OCI-LY7 (cell line): ENCODE measurements around the gene NFATC1.

ENCODE experiments used
- EZH2phosphoT487 ChIP-seq: fragments of 200-600 bp; sonication (generic); IDR thresholded peaks from 2 replicates; pipeline ENCODE4 v1.6.1; 2018; ENCODE audit warnings: low read depth, borderline replicate concordance, mild to moderate bottlenecking, mixed run types, antibody characterized with exemption, low read length, moderate library complexity, mixed read lengths
- TF ChIP-seq, protein P1 (sequence below): fragments of 200-600 bp; sonication (generic); conservative IDR thresholded peaks from 2 replicates; pipeline ENCODE4 v1.5.1; 2014; ENCODE audit warnings: mild to moderate bottlenecking, antibody characterized with exemption, low read length, moderate library complexity, mixed read lengths

DNA sequence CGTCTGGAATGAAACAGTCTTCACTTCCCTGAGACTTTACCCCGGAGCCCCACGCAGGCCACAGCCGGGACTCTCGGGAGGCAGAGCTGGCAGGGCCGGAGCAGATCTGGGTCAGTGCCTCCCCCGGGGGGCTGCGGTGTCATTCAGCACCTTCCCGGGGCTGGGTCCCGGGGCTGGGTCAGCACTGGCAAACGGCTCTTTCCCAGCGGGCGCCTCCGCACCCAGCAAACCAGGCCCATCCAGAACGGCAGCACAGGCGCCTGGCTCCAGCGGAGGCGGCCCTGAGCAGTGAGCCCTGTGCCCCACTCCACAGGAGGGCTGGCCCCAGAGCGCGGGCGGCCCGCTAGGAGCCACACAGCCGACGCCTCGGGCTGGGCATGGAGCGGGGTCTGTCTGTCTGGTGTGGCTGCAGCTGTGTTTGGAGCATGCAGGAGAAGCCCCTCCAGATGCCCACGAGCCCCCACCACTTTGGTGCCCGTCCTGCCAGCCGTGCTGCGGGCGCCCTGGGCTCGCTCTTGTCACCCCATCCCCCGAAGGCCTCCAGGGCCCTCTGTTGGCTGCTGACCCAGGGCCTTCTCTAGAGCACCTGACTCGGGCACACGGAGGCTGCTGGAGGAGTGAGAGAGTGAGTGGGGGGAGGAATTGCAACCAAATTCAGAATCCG, 151.8 kb downstream of the NFATC1 start:
- TF ChIP-seq, protein P1, sequence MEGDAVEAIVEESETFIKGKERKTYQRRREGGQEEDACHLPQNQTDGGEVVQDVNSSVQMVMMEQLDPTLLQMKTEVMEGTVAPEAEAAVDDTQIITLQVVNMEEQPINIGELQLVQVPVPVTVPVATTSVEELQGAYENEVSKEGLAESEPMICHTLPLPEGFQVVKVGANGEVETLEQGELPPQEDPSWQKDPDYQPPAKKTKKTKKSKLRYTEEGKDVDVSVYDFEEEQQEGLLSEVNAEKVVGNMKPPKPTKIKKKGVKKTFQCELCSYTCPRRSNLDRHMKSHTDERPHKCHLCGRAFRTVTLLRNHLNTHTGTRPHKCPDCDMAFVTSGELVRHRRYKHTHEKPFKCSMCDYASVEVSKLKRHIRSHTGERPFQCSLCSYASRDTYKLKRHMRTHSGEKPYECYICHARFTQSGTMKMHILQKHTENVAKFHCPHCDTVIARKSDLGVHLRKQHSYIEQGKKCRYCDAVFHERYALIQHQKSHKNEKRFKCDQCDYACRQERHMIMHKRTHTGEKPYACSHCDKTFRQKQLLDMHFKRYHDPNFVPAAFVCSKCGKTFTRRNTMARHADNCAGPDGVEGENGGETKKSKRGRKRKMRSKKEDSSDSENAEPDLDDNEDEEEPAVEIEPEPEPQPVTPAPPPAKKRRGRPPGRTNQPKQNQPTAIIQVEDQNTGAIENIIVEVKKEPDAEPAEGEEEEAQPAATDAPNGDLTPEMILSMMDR, result no peak
- no peak for TF ChIP-seq EZH2phosphoT487
